Activated CD8-positive, alpha-beta memory T cell treated with anti-CD3 and anti-CD28 coated beads for 36 hours (primary cell): Measurements from ENCODE around the gene PTCHD1. TPM values are rescaled to one million over a fixed set of nuclear protein-coding genes. Genes with fewer than 3 reads are reported as not detected.

ENCODE experiments used
- CTCF ChIA-PET: fragments of 350-600 bp; sonication (Branson Sonifier 250); formaldehyde crosslinking; loops from one replicate; lab custom pipeline; 2021; ENCODE audit warnings: antibody characterized with exemption; lab: Charles Lee
- POLR2A ChIA-PET: fragments of 350-600 bp; sonication (Branson Sonifier 250); formaldehyde crosslinking; loops from one replicate; lab custom pipeline; 2021; ENCODE audit warnings: antibody characterized with exemption; lab: Charles Lee
- total RNA-seq, 2 experiments: library from RNA; stranded (reverse); gene quantifications; one replicate each; pipeline ENCODE4 v1.2.3, GENCODE V29; 2021

Gene PTCHD1
- total RNA-seq, 2 experiments from 2014 or later: not detected

GRCh38 chrX:23389196-23389792 lies 54.6 kb downstream of the PTCHD1 start:
- CTCF ChIA-PET: no interaction called here

DNA sequence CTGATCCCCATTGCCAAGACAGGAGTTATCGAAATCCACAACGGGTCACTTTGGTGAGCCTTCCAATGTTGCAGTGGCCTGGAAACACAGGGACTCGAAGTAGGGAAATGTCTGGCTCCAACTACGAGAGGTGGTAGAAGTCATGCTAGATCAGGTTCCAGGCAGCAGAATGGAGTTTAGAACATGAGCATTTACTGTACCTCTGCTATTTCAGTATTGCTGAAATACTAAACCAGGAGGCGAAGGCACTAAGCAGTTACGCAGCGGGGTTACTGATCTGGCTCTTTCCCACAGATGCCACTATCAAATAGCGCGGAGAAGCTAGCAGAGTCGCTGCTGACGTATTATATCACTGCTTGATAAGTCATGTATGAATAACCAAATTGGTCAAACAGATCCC lies 56.3 kb downstream of the PTCHD1 start:
- CTCF ChIA-PET: no interaction called here
- POLR2A ChIA-PET: no interaction called here

More at GRCh38 chrX:23389196-23389792, 54.6 kb downstream of the PTCHD1 start:
- POLR2A ChIA-PET: no interaction called here

DNA sequence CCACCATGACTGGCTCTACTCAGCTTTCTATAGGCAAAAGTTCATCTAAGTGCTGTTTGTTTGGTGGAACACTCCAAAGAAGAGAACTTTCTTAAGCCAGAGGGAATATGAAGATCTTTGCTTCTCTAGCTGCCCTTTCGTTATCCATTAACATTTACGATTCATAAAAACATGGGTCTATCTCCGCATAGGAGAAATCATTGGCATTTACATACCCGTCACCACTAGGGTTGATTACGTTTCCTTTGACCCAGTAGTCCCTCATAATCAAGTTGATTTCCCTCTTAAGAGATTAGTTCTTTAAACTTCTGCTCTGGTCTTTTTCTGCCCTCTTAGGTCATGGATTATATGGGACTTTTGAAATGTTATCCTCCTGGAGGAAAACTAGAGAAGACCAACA lies 57.5 kb downstream of the PTCHD1 start:
- ChIA-PET CTCF (no interaction called here), POLR2A (no interaction called here)

- POLR2A ChIA-PET: no interaction called here
- CTCF ChIA-PET: no interaction called here
Observed at GRCh38 chrX:23394421-23394820, 59.8 kb downstream of the PTCHD1 start.

DNA sequence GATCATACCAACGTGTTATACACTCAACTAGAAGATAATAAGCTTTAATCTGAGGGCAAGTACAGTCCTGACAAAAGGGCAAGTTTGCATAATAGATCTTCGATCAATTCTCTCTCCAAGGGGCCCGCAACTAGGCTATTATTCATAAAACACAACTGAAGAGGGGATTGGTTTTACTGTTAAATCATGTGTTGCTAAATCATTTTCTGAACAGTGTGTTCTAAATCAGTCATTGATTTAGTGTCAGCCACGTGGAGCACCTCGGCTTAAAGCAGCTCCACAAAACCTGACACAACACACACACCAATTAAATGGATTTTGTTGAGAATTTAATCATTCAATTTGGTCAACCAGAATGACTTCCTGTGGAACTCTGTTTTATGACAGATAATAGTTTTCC lies 61.6 kb downstream of the PTCHD1 start:
- POLR2A ChIA-PET: no interaction called here
- CTCF ChIA-PET: no interaction called here

DNA sequence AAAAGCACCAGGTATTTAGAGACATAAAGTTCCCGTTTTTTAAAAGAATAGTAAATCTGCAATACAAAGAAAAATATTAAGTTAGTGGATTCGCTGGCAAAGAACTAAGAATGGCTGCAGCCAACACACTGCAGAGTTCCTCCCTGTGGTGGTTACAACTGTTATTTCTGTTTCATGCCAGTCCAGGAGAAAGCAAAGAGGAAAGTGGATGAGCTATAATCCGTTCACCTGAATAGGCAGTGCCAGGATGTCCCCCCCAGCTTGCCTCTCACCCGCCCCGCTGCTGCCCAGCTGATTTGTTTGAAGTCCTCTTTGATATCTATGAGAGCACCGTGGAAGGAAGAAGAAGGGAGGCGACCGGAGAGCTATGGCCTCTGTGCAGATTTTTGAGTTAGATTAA lies 63.9 kb downstream of the PTCHD1 start:
- POLR2A ChIA-PET: no interaction called here
- CTCF ChIA-PET: no interaction called here

DNA sequence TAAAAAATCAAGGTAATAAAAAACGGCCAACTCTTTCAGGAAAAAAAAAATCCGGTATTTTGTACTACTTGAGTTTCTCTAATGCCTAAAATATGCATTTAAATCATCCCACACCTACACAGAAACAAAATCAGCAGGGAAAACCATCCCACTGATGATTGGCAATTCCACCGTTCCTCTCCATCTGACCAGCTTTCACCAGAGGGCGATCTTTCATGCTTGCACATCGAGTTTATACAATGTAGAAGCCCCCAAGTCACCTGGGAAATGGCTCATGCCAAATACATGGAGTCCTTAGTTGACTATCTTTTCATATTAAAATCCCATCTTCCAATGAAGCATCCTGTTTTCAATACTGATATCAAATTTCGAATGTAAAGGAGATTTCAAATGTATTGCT lies 69.2 kb downstream of the PTCHD1 start:
- CTCF ChIA-PET: no interaction called here
- POLR2A ChIA-PET: no interaction called here

DNA sequence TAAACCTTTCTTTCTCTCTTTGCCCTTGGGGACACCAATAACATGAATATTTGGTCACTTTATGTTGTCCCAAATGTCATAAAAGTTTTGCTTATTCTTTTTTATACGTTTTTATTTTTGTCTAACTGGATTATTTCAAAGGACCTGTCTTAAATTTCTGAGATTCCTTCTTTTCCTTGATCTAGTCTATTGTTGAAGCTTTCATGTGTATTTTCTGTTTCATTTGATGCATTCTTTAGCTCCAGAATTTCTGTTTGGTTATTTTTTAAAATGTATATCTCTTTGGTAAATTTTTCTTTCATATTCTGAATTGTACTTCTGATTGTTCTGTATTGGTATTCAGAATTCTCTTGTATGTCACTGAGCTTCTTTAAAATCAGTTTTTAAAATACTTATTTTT lies 88.3 kb downstream of the PTCHD1 start:
- ChIA-PET CTCF (no interaction called here), POLR2A (no interaction called here)

GRCh38 chrX:23434356-23434884 lies 99.8 kb downstream of the PTCHD1 start:
- POLR2A ChIA-PET: no interaction called here
- CTCF ChIA-PET: no interaction called here

DNA sequence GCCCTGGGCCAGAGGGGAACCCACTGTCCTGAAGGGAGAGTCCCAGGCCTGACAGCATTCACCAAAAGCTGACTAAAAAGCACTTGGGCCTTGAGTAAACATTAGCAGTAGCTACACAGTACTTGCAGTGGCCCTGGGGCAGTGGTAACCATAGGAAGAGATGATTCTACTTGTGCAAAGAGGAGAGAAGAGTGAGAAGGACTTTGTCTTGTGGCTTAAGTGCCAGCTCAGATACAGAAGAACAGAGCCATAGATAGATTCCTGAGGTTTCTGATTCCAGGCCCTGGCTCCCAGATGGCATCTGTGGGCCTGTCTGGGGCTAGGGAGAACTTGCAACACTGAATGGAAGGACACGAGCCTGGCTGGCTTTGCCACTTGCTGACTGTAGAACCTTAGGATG lies 100.5 kb downstream of the PTCHD1 start:
- CTCF ChIA-PET: no interaction called here
- POLR2A ChIA-PET: no interaction called here

DNA sequence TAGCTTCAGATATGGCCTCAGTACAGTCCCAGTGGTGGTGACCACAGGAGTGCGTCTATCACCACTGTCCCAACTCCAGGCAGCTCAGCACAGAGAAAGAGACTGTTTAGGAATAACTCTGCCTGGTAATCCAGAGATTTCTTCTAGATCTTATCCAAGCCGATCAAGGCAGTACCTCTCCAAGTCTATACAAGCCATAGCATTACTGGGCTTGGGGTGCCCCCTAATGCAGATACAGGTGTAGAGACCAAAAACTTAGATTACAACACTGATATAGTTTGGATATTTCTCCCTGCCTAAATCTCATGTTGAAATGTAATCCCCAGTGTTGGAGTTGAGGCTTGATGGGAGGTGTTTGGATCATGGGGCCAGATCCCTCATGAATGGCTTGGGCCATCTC lies 100.9 kb downstream of the PTCHD1 start:
- CTCF ChIA-PET: no interaction called here

DNA sequence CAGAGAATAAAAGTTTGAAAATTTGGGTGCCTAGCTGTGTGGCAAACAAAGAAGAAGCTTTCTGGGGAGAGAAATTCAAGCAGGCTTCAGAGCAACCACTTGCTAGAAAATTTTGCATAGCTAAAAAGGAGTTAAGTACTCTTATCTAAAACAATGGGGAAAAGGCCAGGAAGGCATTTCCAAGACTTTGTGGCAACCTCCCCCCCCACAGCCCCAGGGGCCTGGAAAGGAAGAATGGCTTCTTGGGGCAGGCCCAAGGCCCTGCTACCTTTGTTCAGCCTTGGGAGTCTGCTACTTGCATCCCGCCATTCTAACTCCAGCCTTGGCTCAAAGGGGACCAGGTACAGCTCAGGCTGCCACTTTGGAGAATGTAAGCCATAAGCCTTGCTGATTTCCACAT lies 102.2 kb downstream of the PTCHD1 start:
- CTCF ChIA-PET: no interaction called here

More for the DNA sequence above, 100.9 kb downstream of the PTCHD1 start:
- POLR2A ChIA-PET: no interaction called here

GRCh38 chrX:23451266-23451665 lies 116.6 kb downstream of the PTCHD1 start:
- ChIA-PET POLR2A (no interaction called here), CTCF (no interaction called here)

More for the DNA sequence above, 102.2 kb downstream of the PTCHD1 start:
- POLR2A ChIA-PET: no interaction called here
